SK-N-MC (cell line): ENCODE data around the gene GPRC5D.

ENCODE experiments used
- EZH2 ChIP-seq: fragments of 200-600 bp; sonication (generic); IDR thresholded peaks from one replicate; pipeline ENCODE4 v1.6.1; 2017; ENCODE audit warnings: antibody characterized with exemption
- POLR2AphosphoS5 ChIP-seq: IDR thresholded peaks from 2 replicates; pipeline ENCODE4 v1.6.1; 2012; ENCODE audit warnings: mild to moderate bottlenecking, low read depth, low read length, borderline replicate concordance

DNA sequence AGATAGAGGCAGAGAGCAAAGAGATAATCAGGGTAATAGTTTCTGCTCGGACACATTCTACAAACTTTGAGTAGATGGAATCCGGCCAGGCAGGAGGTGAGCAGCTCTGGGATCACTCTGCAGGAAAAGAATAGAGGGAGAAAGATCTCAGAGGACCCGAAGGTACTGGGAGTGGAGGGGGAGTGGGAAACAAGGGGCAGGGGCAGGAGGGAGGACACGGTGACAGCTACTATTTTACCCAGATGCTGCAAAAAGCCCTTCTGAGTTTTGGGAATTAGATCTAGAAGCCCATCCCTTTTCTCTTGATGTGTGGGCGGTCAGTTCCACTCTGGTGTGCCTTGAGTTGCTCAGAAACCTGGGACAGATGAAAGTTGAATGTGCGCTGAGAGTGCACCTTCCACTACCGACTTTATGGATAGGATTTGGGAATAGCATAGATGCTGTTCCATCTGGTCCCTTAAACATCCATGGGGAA is 60.1 kb downstream of the GPRC5D start:
- TF ChIP-seq EZH2 (no peak), POLR2AphosphoS5 (no peak)
